PC-3 (cell line): ENCODE data around the gene DNAJC1.

ENCODE experiments used
- CTCF ChIP-seq: fragments of 300-600 bp; sonication (generic); conservative IDR thresholded peaks from 2 replicates; pipeline ENCODE4 v1.5.1; 2017; ENCODE audit warnings: antibody characterized with exemption, low read depth, mild to moderate bottlenecking, low read length
- EZH2 ChIP-seq: fragments of 300-600 bp; sonication (generic); IDR thresholded peaks from one replicate; pipeline ENCODE4 v1.6.1; 2017; ENCODE audit warnings: antibody characterized with exemption, mild to moderate bottlenecking, low read length; ENCODE audit not compliant: unreplicated experiment
- EZH2phosphoT487 ChIP-seq: fragments of 300-600 bp; sonication (generic); IDR thresholded peaks from 2 replicates; pipeline ENCODE4 v1.6.1; 2018; ENCODE audit warnings: mild to moderate bottlenecking, antibody characterized with exemption, low read length, borderline replicate concordance

GRCh38 chr10:21980691-21981090 lies 22.8 kb downstream of the DNAJC1 start:
- no peak for TF ChIP-seq CTCF
- no peak for TF ChIP-seq EZH2
- TF ChIP-seq EZH2phosphoT487: no peak
